Spinal cord (tissue), 10 donors: ENCODE data around the gene SND1. TPM values are rescaled to one million over a fixed set of nuclear protein-coding genes. Genes with fewer than 3 reads are reported as not detected.
A peak's percentile ranks its signal among the peaks of the same experiment; 100 is the strongest.

Source experiments
- DNase-seq, 6 donors: peaks; one replicate each; pipeline versions ENCODE4 v3.0.0 to v3.0.0-alpha.2; 2013 to 2015; ENCODE audit warnings: low spot score in 6 of 6, low read depth in 4 of 6
- H3K27ac ChIP-seq: one replicate; pipeline ENCODE4 v1.5.1; 2013; ENCODE audit warnings: low read depth, low read length, control low read depth
- H3K27me3 ChIP-seq: one replicate; pipeline ENCODE4 v1.6.1; 2013; ENCODE audit warnings: low read length; ENCODE audit not compliant: control insufficient read depth, insufficient read depth
- H3K36me3 ChIP-seq: one replicate; pipeline ENCODE4 v1.6.1; 2013; ENCODE audit warnings: low read length; ENCODE audit not compliant: control insufficient read depth, insufficient read depth
- H3K4me1 ChIP-seq: one replicate; pipeline ENCODE4 v1.6.1; 2013; ENCODE audit warnings: low read length; ENCODE audit not compliant: control insufficient read depth, insufficient read depth
- H3K4me3 ChIP-seq: one replicate; pipeline ENCODE4 v1.5.1; 2013; ENCODE audit warnings: low read depth, low read length, control low read depth
- H3K9me3 ChIP-seq: one replicate; pipeline ENCODE4 v1.6.1; 2013; ENCODE audit warnings: low read length; ENCODE audit not compliant: control insufficient read depth, insufficient read depth
- WGBS: methylation state at CpG from one replicate; pipeline ENCODE4 v1.1.5; 2013; ENCODE audit warnings: missing lambda C conversion rate; ENCODE audit not compliant: insufficient coverage; 5-methylcytosine and 5-hydroxymethylcytosine counted together
- polyA plus RNA-seq, 2 donors: library from polyadenylated mRNA; unstranded; fragments of 120-200 nt; gene quantifications; one replicate each; pipeline ENCODE4 v1.2.1, GENCODE V29; 2013; ENCODE audit not compliant: insufficient read length in 2 of 2
- total RNA-seq, 2 donors: library from RNA; depleted of rRNA in 1 of 2; stranded (reverse); fragments of 120-200 nt in 1 of 2; fragments of >200 nt in 1 of 2; gene quantifications; one replicate each; pipeline versions ENCODE4 v1.2.3 to v1.2.4, GENCODE V29; 2013 to 2014
- donor health status: healthy.

The SND1 gene
- total and polyA plus RNA-seq, 4 donors, result 72.1 to 125 (median 91.3) TPM

DNA sequence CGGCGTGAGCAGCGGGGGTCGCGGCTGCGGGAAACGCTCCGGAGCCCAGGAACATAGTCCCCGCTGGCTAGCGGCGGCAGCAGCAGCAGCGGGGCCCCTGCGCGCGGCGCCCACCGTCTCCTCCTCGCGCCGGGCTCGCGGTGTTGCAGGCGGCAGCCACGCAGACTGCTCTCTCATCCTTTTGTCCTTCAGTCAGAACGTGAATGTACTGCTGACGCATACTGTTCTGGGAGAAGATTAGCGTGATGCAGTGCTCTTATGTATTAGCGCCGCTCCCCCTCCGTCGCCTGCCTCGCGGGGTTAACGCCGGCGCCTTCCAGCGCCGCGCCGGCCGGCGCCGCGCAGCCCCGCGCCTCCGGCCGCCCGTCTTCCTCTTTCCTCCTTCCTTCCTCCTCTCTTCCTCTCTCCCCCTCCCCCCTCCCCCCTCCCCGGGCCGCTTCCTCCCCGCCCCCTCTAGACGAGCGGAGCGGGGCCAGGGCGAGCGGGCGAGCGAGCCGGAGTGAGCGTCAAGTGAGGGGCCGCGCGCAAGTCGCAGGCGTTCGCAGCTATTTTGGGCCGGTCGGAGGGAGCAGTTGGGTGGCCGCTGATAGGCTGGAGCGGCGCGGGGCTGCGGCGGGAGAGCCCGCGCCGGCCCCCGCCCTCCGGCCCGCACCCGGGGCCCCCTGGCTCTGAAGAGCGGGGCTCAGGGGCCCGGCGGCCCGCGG, 380.1 kb downstream of the SND1 start:
- no peaks in the 10 kb centered on the region for H3K27me3 ChIP-seq
- peak overlapping the region; percentile 78 for H3K27ac ChIP-seq
- peaks cover 38% of the 10 kb centered on the region for H3K4me1 ChIP-seq
- H3K9me3 ChIP-seq, result no peaks in the 10 kb centered on the region
- peak overlapping the region; percentile 68 for H3K4me3 ChIP-seq
- peak in 2 of 6 donors; percentile 90 to 94 for DNase-seq
- peaks cover 19% of the 10 kb centered on the region for H3K36me3 ChIP-seq
- under 1% methylated on average over 74 of the region's 87 CpGs for WGBS

DNA sequence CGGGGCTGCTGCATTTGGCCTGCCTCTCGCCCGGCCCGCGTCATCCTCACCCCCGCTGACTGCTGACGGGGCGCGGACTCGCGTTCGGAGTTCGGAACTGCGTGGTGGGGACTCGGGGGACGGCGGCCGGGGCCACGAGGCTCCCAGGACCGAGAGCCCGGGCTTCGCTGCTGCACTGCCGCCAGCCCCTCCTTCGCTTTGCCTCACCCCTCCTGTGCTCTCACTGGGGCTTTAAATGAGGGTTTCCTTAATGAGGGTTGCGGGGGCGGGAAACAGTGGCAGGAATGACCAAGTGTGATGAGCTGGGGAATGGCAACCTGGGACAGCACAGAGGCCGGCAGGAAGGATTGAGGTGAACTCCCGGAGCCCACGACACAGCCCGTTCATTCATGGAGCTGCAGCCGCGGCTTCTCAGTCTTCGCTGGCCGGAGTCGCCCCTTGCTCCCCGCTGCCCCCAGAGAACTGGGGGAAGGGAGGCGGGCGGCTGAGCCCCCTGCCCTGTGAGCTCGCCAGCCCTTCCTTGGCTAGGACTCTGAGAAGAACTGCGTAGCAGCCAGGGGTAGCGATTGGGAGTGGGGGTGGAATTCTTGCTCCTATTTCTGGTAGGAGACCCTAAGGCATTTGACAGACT, 380.7 kb downstream of the SND1 start:
- H3K4me1 ChIP-seq, result peaks cover 39% of the 10 kb centered on the region
- DNase-seq, result peak in 2 of 6 donors; percentile 70 to 72
- H3K36me3 ChIP-seq, result peaks cover 19% of the 10 kb centered on the region
- no peaks in the 10 kb centered on the region for H3K27me3 ChIP-seq
- H3K4me3 ChIP-seq, result peak overlapping the region; percentile 68
- H3K9me3 ChIP-seq, result no peaks in the 10 kb centered on the region
- H3K27ac ChIP-seq, result peak overlapping the region; percentile 78
- WGBS, result under 1% methylated on average over 38 of the region's 41 CpGs

DNA sequence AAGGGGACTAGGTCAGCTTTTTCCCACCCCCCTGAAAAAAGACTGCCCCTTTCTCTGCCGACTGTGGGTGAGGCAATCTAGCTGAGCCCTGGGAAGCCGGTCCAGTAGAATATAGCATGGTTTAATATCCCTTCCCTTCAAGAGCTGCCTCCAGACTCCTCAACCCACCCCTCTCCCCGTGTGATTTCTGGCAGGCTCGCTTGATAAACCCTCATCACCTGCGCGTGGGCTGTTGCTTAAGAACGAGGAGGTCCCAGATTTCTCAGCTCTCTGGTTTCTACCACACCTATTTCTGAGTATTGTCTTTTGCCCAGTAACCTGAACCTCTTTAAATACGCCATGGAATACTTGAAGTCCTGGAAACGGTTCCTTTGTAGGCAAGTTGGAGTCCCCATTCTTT, 381.3 kb downstream of the SND1 start:
- WGBS, result 39% methylated on average over 8 of the region's 9 CpGs

DNA sequence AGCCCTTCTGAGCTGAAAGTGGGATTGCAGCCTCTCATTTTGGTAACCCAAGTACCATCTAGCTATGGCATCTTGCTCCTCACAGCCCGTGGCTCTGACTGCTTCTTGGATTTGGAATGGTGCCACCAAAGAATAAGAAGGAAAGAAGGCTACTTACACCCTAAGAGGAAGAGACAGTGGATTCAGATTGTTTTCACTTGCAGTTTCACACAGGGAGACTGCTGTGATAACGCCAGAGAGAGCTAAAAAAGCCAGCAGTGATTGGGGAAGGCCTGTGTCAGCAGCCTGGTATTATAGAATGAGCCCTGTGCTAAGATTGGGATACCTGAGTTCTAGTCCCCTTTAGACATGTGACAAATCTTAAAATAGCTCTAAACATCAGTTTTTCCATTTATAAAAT, 382.8 kb downstream of the SND1 start:
- Histone ChIP-seq H3K4me3 (no peak overlapping the region), H3K9me3 (no peaks in the 10 kb centered on the region), H3K27me3 (no peaks in the 10 kb centered on the region), H3K27ac (peak overlapping the region; percentile 13), H3K36me3 (peaks cover 5% of the 10 kb centered on the region), H3K4me1 (peaks cover 26% of the 10 kb centered on the region)
- no peak for DNase-seq
- WGBS, result no CpG with 5 or more reads among the region's 2 CpGs

More for the DNA sequence above, 381.3 kb downstream of the SND1 start:
- Histone ChIP-seq H3K4me1 (peaks cover 39% of the 10 kb centered on the region), H3K36me3 (peaks cover 19% of the 10 kb centered on the region), H3K9me3 (no peaks in the 10 kb centered on the region), H3K27ac (peak overlapping the region; percentile 78), H3K4me3 (peak overlapping the region; percentile 68), H3K27me3 (no peaks in the 10 kb centered on the region)
- no peak for DNase-seq

DNA sequence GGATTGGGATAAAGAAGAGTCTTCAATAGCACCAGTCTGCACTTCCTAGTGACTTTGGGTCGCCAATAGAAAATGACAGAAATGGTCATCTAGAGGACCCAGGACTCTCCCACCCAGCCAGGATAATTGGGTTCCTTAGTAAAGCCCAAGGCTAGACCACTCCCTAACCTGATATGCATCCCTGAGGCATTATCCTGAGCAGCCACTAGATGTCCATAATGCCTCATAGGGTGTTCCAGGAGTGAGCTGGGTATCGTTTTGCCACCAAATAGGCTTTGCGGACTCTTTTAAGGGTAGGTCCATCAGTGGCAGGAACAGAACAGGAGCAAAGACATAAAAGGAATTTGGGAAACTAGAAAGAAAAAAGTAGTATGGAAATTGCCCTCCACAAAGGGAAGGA, 383.7 kb downstream of the SND1 start:
- peak in 2 of 6 donors; percentile 77 to 85 for DNase-seq
- no peaks in the 10 kb centered on the region for H3K27me3 ChIP-seq
- H3K4me3 ChIP-seq, result no peak overlapping the region
- no peak overlapping the region for H3K27ac ChIP-seq
- no peaks in the 10 kb centered on the region for H3K9me3 ChIP-seq
- H3K36me3 ChIP-seq, result no peaks in the 10 kb centered on the region
- H3K4me1 ChIP-seq, result peaks cover 19% of the 10 kb centered on the region
- no CpG with 5 or more reads among the region's 3 CpGs for WGBS

DNA sequence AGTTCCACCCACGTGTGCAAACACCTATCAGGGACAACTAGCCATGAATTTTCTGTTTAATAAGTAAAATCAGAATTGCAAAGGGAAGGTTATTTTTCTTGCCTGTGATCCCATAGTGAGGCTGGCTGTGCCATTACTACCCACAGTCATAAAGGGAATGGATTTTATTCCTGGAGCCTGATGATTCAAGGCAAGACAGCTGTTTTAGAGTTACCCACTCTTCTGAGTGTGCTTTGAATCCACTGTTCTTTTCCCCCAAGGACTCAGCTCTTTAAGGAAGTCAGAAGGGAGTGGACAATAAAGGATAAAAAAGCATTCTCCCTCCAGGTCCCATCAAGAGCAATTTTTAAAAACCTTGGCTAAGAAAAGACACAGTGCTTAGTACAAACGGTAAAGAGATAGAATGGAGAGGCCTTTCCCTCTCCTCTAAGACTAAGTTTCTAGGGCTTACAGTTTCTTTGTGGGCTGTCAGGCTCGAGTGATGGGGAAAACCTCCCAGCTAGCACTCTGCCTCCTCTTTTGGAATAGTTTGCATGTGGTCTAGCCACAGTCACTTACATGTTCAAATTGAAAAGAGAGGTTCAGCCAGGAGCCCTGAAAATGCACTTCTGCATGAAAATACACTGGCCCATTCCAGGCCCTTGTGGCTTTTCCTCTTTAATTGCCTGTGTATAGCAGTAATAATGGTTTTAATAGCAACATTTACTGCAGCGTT, 384.4 kb downstream of the SND1 start:
- no peak overlapping the region for H3K27ac ChIP-seq
- no peaks in the 10 kb centered on the region for H3K27me3 ChIP-seq
- no peaks in the 10 kb centered on the region for H3K9me3 ChIP-seq
- no peak overlapping the region for H3K4me3 ChIP-seq
- DNase-seq, result no peak
- peaks cover 24% of the 10 kb centered on the region for H3K4me1 ChIP-seq
- no CpG with 5 or more reads among the region's 4 CpGs for WGBS
- H3K36me3 ChIP-seq, result no peaks in the 10 kb centered on the region

DNA sequence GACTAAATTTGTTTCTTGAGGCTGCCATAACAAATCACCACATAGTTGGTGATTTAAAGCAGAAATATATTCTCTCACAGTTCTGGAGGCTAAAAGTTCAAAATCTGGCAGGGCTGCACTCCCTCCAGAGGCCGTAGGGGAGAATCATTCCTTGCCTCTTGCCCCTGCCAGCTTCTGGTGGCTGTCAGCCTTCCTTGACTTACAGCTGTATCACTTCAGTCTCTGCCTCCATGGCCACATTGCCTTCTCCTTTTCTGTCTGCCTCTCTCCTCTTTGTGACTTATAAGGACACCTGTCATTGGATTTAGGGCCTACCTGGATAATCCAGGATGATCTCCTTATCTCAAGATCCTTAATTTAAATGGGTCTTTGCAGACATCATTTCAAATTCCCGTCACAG, 385.1 kb downstream of the SND1 start:
- Histone ChIP-seq H3K27me3 (no peaks in the 10 kb centered on the region), H3K9me3 (no peaks in the 10 kb centered on the region), H3K27ac (no peak overlapping the region), H3K36me3 (no peaks in the 10 kb centered on the region), H3K4me1 (peaks cover 29% of the 10 kb centered on the region), H3K4me3 (no peak overlapping the region)
- WGBS, result 55% methylated on average over 1 of the region's 2 CpGs
- DNase-seq, result no peak

DNA sequence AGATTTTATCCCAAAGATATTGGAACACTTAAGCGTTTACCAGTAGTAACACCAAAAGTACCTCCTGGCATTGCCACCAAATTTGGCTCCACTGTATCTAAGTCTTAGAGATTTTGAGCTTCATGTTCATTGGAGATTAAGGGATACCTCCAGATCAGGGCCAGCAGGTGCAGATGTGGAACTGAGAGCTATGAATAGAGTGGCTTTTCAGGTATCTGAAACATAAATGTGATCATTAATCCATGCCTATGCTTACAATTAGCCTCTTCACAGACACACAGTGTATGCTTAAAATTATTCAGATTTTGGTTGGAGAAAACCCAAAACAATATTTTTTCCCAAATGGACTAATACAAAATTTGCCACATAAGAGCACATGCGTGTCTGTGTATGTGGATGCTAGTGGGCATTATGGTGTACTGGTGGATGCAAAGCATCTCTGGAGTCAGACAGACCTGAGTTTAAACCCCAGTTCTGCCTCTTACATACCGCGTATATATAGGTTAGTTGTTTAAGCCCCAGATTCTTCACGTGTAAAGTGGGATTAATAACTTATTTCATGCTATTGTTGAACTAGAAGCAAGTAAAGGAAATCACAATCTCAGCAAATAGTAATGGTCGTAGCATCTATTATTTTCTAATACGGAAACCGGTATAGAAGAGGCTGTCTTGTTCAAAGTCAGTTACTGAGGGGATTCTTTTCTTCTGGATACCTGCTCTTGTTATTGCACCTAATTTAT, 386.1 kb downstream of the SND1 start:
- Histone ChIP-seq H3K27me3 (no peaks in the 10 kb centered on the region), H3K4me1 (peaks cover 33% of the 10 kb centered on the region), H3K4me3 (no peak overlapping the region), H3K36me3 (no peaks in the 10 kb centered on the region), H3K27ac (no peak overlapping the region), H3K9me3 (no peaks in the 10 kb centered on the region)
- no peak for DNase-seq
- WGBS, result 67% methylated on average over 1 of the region's 8 CpGs

DNA sequence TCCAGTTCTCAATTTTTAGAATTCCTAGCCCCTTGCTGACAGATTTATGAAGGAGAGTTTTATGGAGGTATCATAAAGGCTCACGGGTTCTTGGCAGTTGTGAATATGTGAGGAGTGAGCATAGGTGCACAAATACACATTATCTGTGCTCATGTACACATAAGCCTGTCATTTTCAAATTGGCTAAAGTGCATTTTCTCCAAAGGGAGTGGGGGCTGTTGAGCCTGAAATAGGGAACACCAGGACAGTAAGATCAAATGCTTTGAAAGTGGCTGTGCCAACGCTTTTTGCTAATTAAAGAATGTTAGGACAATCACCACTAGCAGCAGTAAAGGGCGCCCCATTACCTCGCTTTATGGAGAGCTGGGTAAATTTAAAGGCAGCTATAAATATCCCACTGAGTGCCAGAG, 387.6 kb downstream of the SND1 start:
- Histone ChIP-seq H3K9me3 (no peaks in the 10 kb centered on the region), H3K4me3 (no peak overlapping the region), H3K36me3 (no peaks in the 10 kb centered on the region), H3K4me1 (peaks cover 26% of the 10 kb centered on the region), H3K27ac (no peak overlapping the region), H3K27me3 (no peaks in the 10 kb centered on the region)
- 54% methylated on average over 3 of the region's 4 CpGs for WGBS
- DNase-seq, result peak in 1 of 6 donors; percentile 75
